CD4-positive, alpha-beta memory T cell (primary cell): ENCODE data around the gene C20orf204. TPM values are rescaled to one million over a fixed set of nuclear protein-coding genes. Genes with fewer than 3 reads are reported as not detected.

Experiments used
- CTCF ChIA-PET: fragments of 350-600 bp; sonication (Branson Sonifier 250); formaldehyde crosslinking; loops from one replicate; lab custom pipeline; 2021; ENCODE audit warnings: inconsistent platforms; ENCODE audit not compliant: partially characterized antibody; lab: Charles Lee
- POLR2A ChIA-PET: fragments of 350-600 bp; sonication (Branson Sonifier 250); formaldehyde crosslinking; loops from one replicate; lab custom pipeline; 2021; ENCODE audit not compliant: partially characterized antibody; lab: Charles Lee
- DNase-seq, 5 donors: peaks; one replicate each; pipeline versions ENCODE4 v3.0.0 to v3.0.0-alpha.2; 2020 to 2022; ENCODE audit warnings: mixed read lengths in 1 of 5
- H3K27ac ChIP-seq: one replicate; pipeline ENCODE4 v1.7.0; 2013; ENCODE audit warnings: low read depth, low read length
- H3K27me3 ChIP-seq: 2 replicates; pipeline ENCODE4 v1.7.0; 2013; ENCODE audit warnings: mild to moderate bottlenecking, low read length, moderate library complexity; ENCODE audit not compliant: insufficient read depth
- H3K36me3 ChIP-seq: 2 replicates; pipeline ENCODE4 v1.7.0; 2013; ENCODE audit warnings: mild to moderate bottlenecking, low read length, moderate library complexity; ENCODE audit not compliant: insufficient read depth
- H3K4me1 ChIP-seq: 2 replicates; pipeline ENCODE4 v1.7.0; 2013; ENCODE audit warnings: mild to moderate bottlenecking, low read length, moderate library complexity; ENCODE audit not compliant: insufficient read depth
- H3K4me3 ChIP-seq, 2 donors: one replicate each; pipeline ENCODE4 v1.7.0; 2013; ENCODE audit warnings: low read length in 2 of 2, mild to moderate bottlenecking in 1 of 2
- H3K9me3 ChIP-seq, 2 donors: one replicate each; pipeline ENCODE4 v1.7.0; 2013; ENCODE audit warnings: low read length in 2 of 2, control low read depth in 1 of 2; ENCODE audit not compliant: control insufficient read depth in 1 of 2
- H3K27ac Mint-ChIP-seq, 7 donors: one replicate each; pipeline ENCODE4 v1.8.0; 2020 to 2021; ENCODE audit warnings: mixed read lengths in 7 of 7, mild to moderate bottlenecking in 6 of 7, inconsistent platforms in 3 of 7, moderate library complexity in 3 of 7
- H3K27me3 Mint-ChIP-seq, 2 donors: one replicate each; pipeline ENCODE4 v1.8.0; 2020 to 2021; ENCODE audit warnings: mixed read lengths in 2 of 2
- H3K36me3 Mint-ChIP-seq, 2 donors: one replicate each; pipeline ENCODE4 v1.8.0; 2020 to 2021; ENCODE audit warnings: mixed read lengths in 2 of 2, inconsistent platforms in 1 of 2, mild to moderate bottlenecking in 1 of 2
- H3K4me1 Mint-ChIP-seq, 4 donors: one replicate each; pipeline ENCODE4 v1.8.0; 2020 to 2021; ENCODE audit warnings: mixed read lengths in 4 of 4, mild to moderate bottlenecking in 1 of 4
- H3K4me3 Mint-ChIP-seq, 8 donors: one replicate each; pipeline ENCODE4 v1.8.0; 2020 to 2021; ENCODE audit warnings: mixed read lengths in 8 of 8, mild to moderate bottlenecking in 7 of 8, moderate library complexity in 6 of 8, inconsistent platforms in 3 of 8
- H3K9me3 Mint-ChIP-seq, 8 donors: one replicate each; pipeline ENCODE4 v1.8.0; 2020 to 2021; ENCODE audit warnings: mixed read lengths in 8 of 8, mild to moderate bottlenecking in 5 of 8, inconsistent platforms in 3 of 8, moderate library complexity in 1 of 8
- intact Hi-C: fragments of 100-400 bp; cut with micrococcal nuclease; formaldehyde crosslinking; loops from one replicate; pipeline ENCODE4 v1.15.1; 2023
- polyA plus RNA-seq, 2 donors: library from polyadenylated mRNA; unstranded; fragments of 300-500 nt; fragmentation: Illumina TruSeq; gene quantifications; one replicate each; pipeline ENCODE4 v1.2.3, GENCODE V29; 2021
- total RNA-seq, 2 experiments: library from RNA; stranded (reverse); gene quantifications; one replicate each; pipeline ENCODE4 v1.2.3, GENCODE V29; 2021

C20orf204 gene
- total and polyA plus RNA-seq, 4 experiments from 2014 or later: 0.22 to 4.1 (median 3.7) TPM; not detected in 1

- H3K27me3 ChIP-seq: no peaks in the 10 kb centered on the region
- H3K27me3 Mint-ChIP-seq: no peaks in the 10 kb centered on the region
- H3K4me3 Mint-ChIP-seq: peak overlapping the region in 5 of 8 donors; percentile 20 to 94 (median 57)
- no peaks in the 10 kb centered on the region for H3K9me3 ChIP-seq
- H3K4me1 ChIP-seq: peaks cover 28% of the 10 kb centered on the region
- peaks cover 0 to 32% of the 10 kb centered on the region in 2 donors for H3K36me3 Mint-ChIP-seq
- H3K36me3 ChIP-seq: peaks cover 29% of the 10 kb centered on the region
- no peaks in the 10 kb centered on the region for H3K9me3 Mint-ChIP-seq
- ChIA-PET POLR2A (interaction anchor here (0.6 to 3.5 kb wide), 6 partner anchors 11 to 209 kb away, joined by 3 to 27 read pairs (median 11); partner anchors contain the start of genes PRPF6 and SAMD10), CTCF (interaction anchor here (1.1 to 4.0 kb wide), 2 partner anchors 19 to 37 kb away, joined by 3 to 22 read pairs; no protein-coding TSS in a partner anchor)
- peaks cover 4 to 37% (median 22%) of the 10 kb centered on the region in 4 donors for H3K4me1 Mint-ChIP-seq
- intact Hi-C loops: no loop called here
- H3K27ac ChIP-seq: peak overlapping the region; percentile 74
- peak overlapping the region in 5 of 7 donors; percentile 23 to 94 (median 57) for H3K27ac Mint-ChIP-seq
- H3K4me3 ChIP-seq: no peak overlapping the region
- no peak for DNase-seq
Measured at GRCh38 chr20:64076061-64076997, 40.3 kb downstream of the C20orf204 start.

- H3K9me3 Mint-ChIP-seq: no peaks in the 10 kb centered on the region
- Histone ChIP-seq H3K36me3 (peaks cover 29% of the 10 kb centered on the region), H3K27ac (peak overlapping the region; percentile 74), H3K9me3 (no peaks in the 10 kb centered on the region), H3K4me1 (peaks cover 29% of the 10 kb centered on the region), H3K27me3 (no peaks in the 10 kb centered on the region), H3K4me3 (peak overlapping the region; percentile 73 to 97)
- DNase-seq: peak in 1 of 5 donors; percentile 51
- ChIA-PET POLR2A (interaction anchor here (0.6 to 3.5 kb wide), 8 partner anchors 9 to 210 kb away, joined by 3 to 29 read pairs (median 14); partner anchors contain the start of genes PRPF6, SAMD10 and TCEA2), CTCF (interaction anchor here (1.1 to 4.0 kb wide), 3 partner anchors 20 to 44 kb away, joined by 3 to 22 read pairs (median 5); no protein-coding TSS in a partner anchor)
- H3K27me3 Mint-ChIP-seq: no peaks in the 10 kb centered on the region
- peak overlapping the region in 6 of 7 donors; percentile 42 to 94 (median 73) for H3K27ac Mint-ChIP-seq
- H3K4me1 Mint-ChIP-seq: peaks cover 5 to 45% (median 26%) of the 10 kb centered on the region in 4 donors
- H3K4me3 Mint-ChIP-seq: peak overlapping the region; percentile 86 to 95 (median 90)
- peaks cover 0 to 31% of the 10 kb centered on the region in 2 donors for H3K36me3 Mint-ChIP-seq
- intact Hi-C loops: no loop called here
Measured at GRCh38 chr20:64077094-64077493, 41.1 kb downstream of the C20orf204 start.

- Mint-ChIP-seq H3K4me1 (peaks cover 6 to 49% (median 28%) of the 10 kb centered on the region in 4 donors), H3K36me3 (peaks cover 0 to 28% of the 10 kb centered on the region in 2 donors)
Measured at GRCh38 chr20:64077541-64077875, 41.5 kb downstream of the C20orf204 start.

GRCh38 chr20:64077876-64078551 lies 42.0 kb downstream of the C20orf204 start:
- H3K4me1 Mint-ChIP-seq: peaks cover 6 to 54% (median 29%) of the 10 kb centered on the region in 4 donors
- peaks cover 0 to 26% of the 10 kb centered on the region in 2 donors for H3K36me3 Mint-ChIP-seq
- Histone ChIP-seq H3K36me3 (peaks cover 25% of the 10 kb centered on the region), H3K27me3 (no peaks in the 10 kb centered on the region), H3K4me3 (peak overlapping the region; percentile 73 to 97), H3K4me1 (peaks cover 38% of the 10 kb centered on the region), H3K9me3 (no peaks in the 10 kb centered on the region), H3K27ac (peak overlapping the region; percentile 74)
- DNase-seq: peak; percentile 68 to 83 (median 71)
- ChIA-PET POLR2A (interaction anchor here (0.6 to 3.5 kb wide), 13 partner anchors 10 to 1098 kb away, joined by 3 to 29 read pairs (median 12); partner anchors contain the start of genes LIME1, PCMTD2, PPDPF and PRPF6), CTCF (interaction anchor here (0.9 to 4.0 kb wide), 6 partner anchors 8 to 98 kb away, joined by 3 to 22 read pairs (median 4); partner anchors contain the start of gene SAMD10)
- H3K27ac Mint-ChIP-seq: peak overlapping the region; percentile 69 to 92 (median 90)
- H3K9me3 Mint-ChIP-seq: no peaks in the 10 kb centered on the region
- no peaks in the 10 kb centered on the region for H3K27me3 Mint-ChIP-seq
- intact Hi-C loops: loop anchor here (1.0 to 2.0 kb wide), 2 partner anchors 15 to 177 kb away; partner anchors contain the start of genes PCMTD2 and TCEA2
- H3K4me3 Mint-ChIP-seq: peak overlapping the region; percentile 86 to 95 (median 90)

More at GRCh38 chr20:64077541-64077875, 41.5 kb downstream of the C20orf204 start:
- CTCF ChIA-PET: interaction anchor here (0.9 to 4.0 kb wide), 5 partner anchors 8 to 98 kb away, joined by 3 to 22 read pairs (median 5); partner anchors contain the start of gene SAMD10
- peak overlapping the region; percentile 73 to 97 for H3K4me3 ChIP-seq
- H3K4me1 ChIP-seq: peaks cover 33% of the 10 kb centered on the region
- Mint-ChIP-seq H3K9me3 (no peaks in the 10 kb centered on the region), H3K27ac (peak overlapping the region; percentile 69 to 94 (median 90)), H3K27me3 (no peaks in the 10 kb centered on the region), H3K4me3 (peak overlapping the region; percentile 86 to 95 (median 90))
- no peaks in the 10 kb centered on the region for H3K9me3 ChIP-seq
- peaks cover 29% of the 10 kb centered on the region for H3K36me3 ChIP-seq
- DNase-seq: no peak
- POLR2A ChIA-PET: interaction anchor here (0.7 to 3.5 kb wide), 11 partner anchors 9 to 557 kb away, joined by 3 to 29 read pairs (median 12); partner anchors contain the start of genes LIME1, PCMTD2, PPDPF and PRPF6
- no peaks in the 10 kb centered on the region for H3K27me3 ChIP-seq
- H3K27ac ChIP-seq: peak overlapping the region; percentile 74
- intact Hi-C loops: no loop called here

GRCh38 chr20:64078934-64079272 lies 42.9 kb downstream of the C20orf204 start:
- H3K4me3 Mint-ChIP-seq: peak overlapping the region; percentile 86 to 95 (median 90)
- H3K27ac ChIP-seq: peak overlapping the region; percentile 74
- ChIA-PET CTCF (interaction anchor here (0.7 to 2.2 kb wide), 7 partner anchors 9 to 177 kb away, joined by 3 to 7 read pairs (median 4); no protein-coding TSS in a partner anchor), POLR2A (interaction anchor here (0.9 to 3.5 kb wide), 15 partner anchors 9 to 1074 kb away, joined by 3 to 29 read pairs (median 7); partner anchors contain the start of genes LIME1, PCMTD2, PPDPF and PRPF6)
- H3K27me3 Mint-ChIP-seq: no peaks in the 10 kb centered on the region
- no peaks in the 10 kb centered on the region for H3K9me3 Mint-ChIP-seq
- DNase-seq: no peak
- peaks cover 0 to 23% of the 10 kb centered on the region in 2 donors for H3K36me3 Mint-ChIP-seq
- H3K9me3 ChIP-seq: no peaks in the 10 kb centered on the region
- H3K36me3 ChIP-seq: peaks cover 17% of the 10 kb centered on the region
- peak overlapping the region; percentile 73 to 97 for H3K4me3 ChIP-seq
- H3K4me1 ChIP-seq: peaks cover 43% of the 10 kb centered on the region
- peak overlapping the region; percentile 69 to 93 (median 85) for H3K27ac Mint-ChIP-seq
- no peaks in the 10 kb centered on the region for H3K27me3 ChIP-seq
- intact Hi-C loops: loop anchor here (1.0 to 2.0 kb wide), 2 partner anchors 16 to 176 kb away; partner anchors contain the start of genes PCMTD2 and TCEA2
- peaks cover 7 to 57% (median 31%) of the 10 kb centered on the region in 4 donors for H3K4me1 Mint-ChIP-seq
